Measurements from ENCODE around the gene ZYG11B. TPM values are rescaled to one million over a fixed set of nuclear protein-coding genes. Genes with fewer than 3 reads are reported as not detected.
"Not testable (repeated sequence)": the region's sequence is repeated elsewhere in the genome, so short reads cannot be mapped to it uniquely, and the experiment has no call there.

The ZYG11B gene
- total RNA-seq, 1 donor from 2014 or later, result 39.5 TPM

DNA sequence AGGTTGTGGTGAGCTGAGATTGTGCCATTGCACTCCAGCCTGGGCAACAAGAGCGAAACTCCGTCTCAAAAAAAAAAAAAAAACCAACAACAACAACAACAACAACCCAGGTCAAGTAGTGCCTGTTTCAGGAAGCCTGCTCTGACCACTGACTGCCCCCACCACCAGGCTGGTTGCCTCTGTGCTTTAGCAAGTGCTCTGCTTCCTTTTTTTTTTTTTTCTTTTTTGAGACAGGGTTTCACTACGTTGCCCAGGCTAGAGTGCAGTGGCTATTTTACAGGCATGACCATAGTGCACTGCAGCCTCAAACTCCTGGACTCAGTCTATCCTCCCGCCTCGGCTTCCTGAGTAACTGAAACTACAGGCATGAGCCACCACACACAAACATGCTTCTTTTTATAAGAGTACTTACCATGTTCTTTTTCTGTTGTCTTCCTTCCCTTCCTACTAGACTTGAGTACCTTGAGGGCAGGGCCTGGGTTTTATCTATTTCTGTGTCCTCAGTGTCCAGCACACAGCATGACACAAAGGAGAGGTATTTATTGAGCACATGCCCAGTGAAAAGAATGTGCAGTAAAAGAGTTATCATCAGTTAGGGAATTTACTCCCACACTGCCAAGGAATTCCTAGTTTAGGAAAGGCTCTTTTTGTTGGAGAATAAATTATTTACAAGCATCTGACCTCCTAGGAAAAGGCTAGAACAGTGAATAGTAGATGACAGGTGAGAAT, 18.2 kb upstream of the ZYG11B start:
- H3K36me3 ChIP-seq, result no peaks in the 10 kb centered on the region
- no peak overlapping the region for H3K27ac Mint-ChIP-seq
- H2AFZ ChIP-seq (replicated peaks), result no peak overlapping the region
- no peaks in the 10 kb centered on the region for H3K9me3 Mint-ChIP-seq
- DNase-seq (ENCODE audit: low spot score), result no peak
- H3K27me3 Mint-ChIP-seq (ENCODE audit: insufficient read depth, low read depth), result peaks cover 4% of the 10 kb centered on the region
- TF ChIP-seq EZH2phosphoT487 (IDR thresholded peaks at IDR 0.05) (no peak), EZH2 (IDR thresholded peaks at IDR 0.05) (no peak)
- TF ChIP-seq, protein P1, sequence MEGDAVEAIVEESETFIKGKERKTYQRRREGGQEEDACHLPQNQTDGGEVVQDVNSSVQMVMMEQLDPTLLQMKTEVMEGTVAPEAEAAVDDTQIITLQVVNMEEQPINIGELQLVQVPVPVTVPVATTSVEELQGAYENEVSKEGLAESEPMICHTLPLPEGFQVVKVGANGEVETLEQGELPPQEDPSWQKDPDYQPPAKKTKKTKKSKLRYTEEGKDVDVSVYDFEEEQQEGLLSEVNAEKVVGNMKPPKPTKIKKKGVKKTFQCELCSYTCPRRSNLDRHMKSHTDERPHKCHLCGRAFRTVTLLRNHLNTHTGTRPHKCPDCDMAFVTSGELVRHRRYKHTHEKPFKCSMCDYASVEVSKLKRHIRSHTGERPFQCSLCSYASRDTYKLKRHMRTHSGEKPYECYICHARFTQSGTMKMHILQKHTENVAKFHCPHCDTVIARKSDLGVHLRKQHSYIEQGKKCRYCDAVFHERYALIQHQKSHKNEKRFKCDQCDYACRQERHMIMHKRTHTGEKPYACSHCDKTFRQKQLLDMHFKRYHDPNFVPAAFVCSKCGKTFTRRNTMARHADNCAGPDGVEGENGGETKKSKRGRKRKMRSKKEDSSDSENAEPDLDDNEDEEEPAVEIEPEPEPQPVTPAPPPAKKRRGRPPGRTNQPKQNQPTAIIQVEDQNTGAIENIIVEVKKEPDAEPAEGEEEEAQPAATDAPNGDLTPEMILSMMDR (IDR thresholded peaks at IDR 0.05), result no peak
- no peak overlapping the region for H3K9ac ChIP-seq
- no peaks in the 10 kb centered on the region for H3K36me3 Mint-ChIP-seq
- H3K4me3 ChIP-seq, result no peak overlapping the region
- H3K79me2 ChIP-seq (ENCODE audit: low read depth), result no peaks in the 10 kb centered on the region
- peaks cover 5% of the 10 kb centered on the region for H3F3A ChIP-seq (ENCODE audit: low read depth)
- no peaks in the 10 kb centered on the region for H3K9me3 ChIP-seq (ENCODE audit: low read depth)
- H3K4me1 ChIP-seq, result no peaks in the 10 kb centered on the region
- H3K4me1 Mint-ChIP-seq, result peaks cover 4% of the 10 kb centered on the region
- no peak overlapping the region for H3K4me2 ChIP-seq
- H3K27me3 ChIP-seq, result no peaks in the 10 kb centered on the region
- no peak overlapping the region for H3K27ac ChIP-seq
- H3K4me3 Mint-ChIP-seq, result no peak overlapping the region
- no peaks in the 10 kb centered on the region for H4K20me1 ChIP-seq (ENCODE audit: low read depth)

- Histone ChIP-seq H3K4me1 (no peaks in the 10 kb centered on the region), H3K4me3 (no peak overlapping the region), H3K9me3 (ENCODE audit: low read depth) (no peaks in the 10 kb centered on the region), H3K79me2 (ENCODE audit: low read depth) (no peaks in the 10 kb centered on the region), H2AFZ (replicated peaks) (no peak overlapping the region), H4K20me1 (ENCODE audit: low read depth) (no peaks in the 10 kb centered on the region), H3K9ac (no peak overlapping the region), H3K36me3 (no peaks in the 10 kb centered on the region), H3K27ac (no peak overlapping the region), H3F3A (ENCODE audit: low read depth) (no peaks in the 10 kb centered on the region), H3K27me3 (no peaks in the 10 kb centered on the region), H3K4me2 (no peak overlapping the region)
- no peak overlapping the region for H3K4me3 Mint-ChIP-seq
- H3K36me3 Mint-ChIP-seq, result no peaks in the 10 kb centered on the region
- no peaks in the 10 kb centered on the region for H3K4me1 Mint-ChIP-seq
- H3K27ac Mint-ChIP-seq, result no peak overlapping the region
- no peak for TF ChIP-seq EZH2 (IDR thresholded peaks at IDR 0.05)
- peaks cover 4% of the 10 kb centered on the region for H3K27me3 Mint-ChIP-seq (ENCODE audit: insufficient read depth, low read depth)
- DNase-seq (ENCODE audit: low spot score), result no peak
- H3K9me3 Mint-ChIP-seq, result no peaks in the 10 kb centered on the region
These were observed 17.2 kb upstream of the ZYG11B start for GRCh38 chr1:52709016-52709415.

GRCh38 chr1:52713590-52713989, 12.7 kb upstream of the ZYG11B start:
- Mint-ChIP-seq H3K4me3 (no peak overlapping the region), H3K27ac (no peak overlapping the region), H3K4me1 (no peaks in the 10 kb centered on the region), H3K27me3 (ENCODE audit: insufficient read depth, low read depth) (no peaks in the 10 kb centered on the region), H3K36me3 (no peaks in the 10 kb centered on the region), H3K9me3 (no peaks in the 10 kb centered on the region)
- Histone ChIP-seq H4K20me1 (ENCODE audit: low read depth) (no peaks in the 10 kb centered on the region), H3K9me3 (ENCODE audit: low read depth) (no peaks in the 10 kb centered on the region), H3K4me3 (no peak overlapping the region), H3K27me3 (no peaks in the 10 kb centered on the region), H3K79me2 (ENCODE audit: low read depth) (no peaks in the 10 kb centered on the region), H2AFZ (replicated peaks) (no peak overlapping the region), H3K27ac (no peak overlapping the region), H3K4me1 (no peaks in the 10 kb centered on the region), H3K36me3 (no peaks in the 10 kb centered on the region), H3F3A (ENCODE audit: low read depth) (no peaks in the 10 kb centered on the region), H3K9ac (no peak overlapping the region), H3K4me2 (no peak overlapping the region)
- no peak for DNase-seq (ENCODE audit: low spot score)
- TF ChIP-seq EZH2phosphoT487 (IDR thresholded peaks at IDR 0.05), result no peak
- TF ChIP-seq EZH2 (IDR thresholded peaks at IDR 0.05), result no peak
- TF ChIP-seq, protein P1 (IDR thresholded peaks at IDR 0.05), result no peak

- not testable (repeated sequence) for H3K9ac ChIP-seq; H4K20me1 ChIP-seq (ENCODE audit: low read depth); DNase-seq (ENCODE audit: low spot score); H2AFZ ChIP-seq (replicated peaks); H3K27me3 ChIP-seq; H3K9me3 ChIP-seq (ENCODE audit: low read depth); H3K4me3 ChIP-seq; H3K27me3 Mint-ChIP-seq (ENCODE audit: insufficient read depth, low read depth); H3K36me3 ChIP-seq; H3K27ac ChIP-seq; H3F3A ChIP-seq (ENCODE audit: low read depth); H3K4me2 ChIP-seq; H3K36me3 Mint-ChIP-seq; H3K4me1 Mint-ChIP-seq; H3K27ac Mint-ChIP-seq; H3K79me2 ChIP-seq (ENCODE audit: low read depth); H3K4me1 ChIP-seq; H3K4me3 Mint-ChIP-seq; H3K9me3 Mint-ChIP-seq
These were observed 11.0 kb upstream of the ZYG11B start for GRCh38 chr1:52715296-52715695.
